GM19099 (cell line): Measurements from ENCODE around the gene AKT2.

Source experiments
- POLR2A ChIP-seq: IDR thresholded peaks from 3 replicates; pipeline ENCODE4 v1.6.1; 2011; ENCODE audit warnings: low read depth; ENCODE audit not compliant: insufficient read length; ENCODE audit errors: extremely low read depth

Gene AKT2

GRCh38 chr19:40237791-40238190, 47.4 kb downstream of the AKT2 start:
- TF ChIP-seq POLR2A: no peak

GRCh38 chr19:40236366-40236765, 48.8 kb downstream of the AKT2 start:
- no peak for TF ChIP-seq POLR2A

GRCh38 chr19:40236026-40236355, 49.2 kb downstream of the AKT2 start:
- TF ChIP-seq POLR2A: no peak

DNA sequence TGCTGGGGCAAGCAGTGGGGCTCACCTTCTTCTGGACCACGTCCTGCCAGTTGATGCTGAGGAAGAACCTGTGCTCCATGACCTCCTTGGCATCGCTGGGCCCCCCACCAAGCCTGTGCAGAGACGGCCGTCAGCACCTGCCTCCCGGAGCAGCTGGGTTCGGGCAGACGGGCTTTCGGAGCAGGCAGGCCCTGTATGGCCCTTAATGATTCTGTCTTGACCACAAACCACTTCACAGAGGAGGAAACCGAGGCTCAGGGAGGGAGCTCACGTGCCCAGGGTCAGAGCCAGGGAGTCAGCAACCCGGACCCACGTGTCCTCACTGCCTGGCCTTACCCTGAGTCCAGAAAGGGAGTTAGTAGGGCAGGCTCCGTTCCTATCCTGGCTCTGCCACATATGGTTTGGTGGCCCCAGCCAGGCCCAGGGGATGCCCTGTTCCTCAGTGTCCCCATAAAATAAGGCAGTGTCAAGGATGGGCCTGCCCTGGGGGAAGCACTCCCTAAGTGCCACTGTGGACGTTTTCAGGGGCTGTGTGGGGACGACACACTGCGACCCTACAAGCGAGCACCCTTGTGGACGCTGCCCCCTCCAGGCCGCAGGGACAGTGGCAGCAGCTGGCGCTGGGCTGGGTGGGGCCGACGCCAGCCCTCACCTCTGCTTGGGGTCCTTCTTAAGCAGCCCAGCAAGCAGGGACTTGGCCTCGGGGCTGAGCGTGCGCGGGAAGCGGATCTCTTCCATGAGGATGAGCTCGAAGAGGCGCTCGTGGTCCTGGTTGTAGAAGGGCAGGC, 49.7 kb downstream of the AKT2 start:
- TF ChIP-seq POLR2A: no peak

GRCh38 chr19:40234429-40235237, 50.5 kb downstream of the AKT2 start:
- TF ChIP-seq POLR2A: no peak

- no peak for TF ChIP-seq POLR2A
These were observed 51.2 kb downstream of the AKT2 start for GRCh38 chr19:40233811-40234389.

DNA sequence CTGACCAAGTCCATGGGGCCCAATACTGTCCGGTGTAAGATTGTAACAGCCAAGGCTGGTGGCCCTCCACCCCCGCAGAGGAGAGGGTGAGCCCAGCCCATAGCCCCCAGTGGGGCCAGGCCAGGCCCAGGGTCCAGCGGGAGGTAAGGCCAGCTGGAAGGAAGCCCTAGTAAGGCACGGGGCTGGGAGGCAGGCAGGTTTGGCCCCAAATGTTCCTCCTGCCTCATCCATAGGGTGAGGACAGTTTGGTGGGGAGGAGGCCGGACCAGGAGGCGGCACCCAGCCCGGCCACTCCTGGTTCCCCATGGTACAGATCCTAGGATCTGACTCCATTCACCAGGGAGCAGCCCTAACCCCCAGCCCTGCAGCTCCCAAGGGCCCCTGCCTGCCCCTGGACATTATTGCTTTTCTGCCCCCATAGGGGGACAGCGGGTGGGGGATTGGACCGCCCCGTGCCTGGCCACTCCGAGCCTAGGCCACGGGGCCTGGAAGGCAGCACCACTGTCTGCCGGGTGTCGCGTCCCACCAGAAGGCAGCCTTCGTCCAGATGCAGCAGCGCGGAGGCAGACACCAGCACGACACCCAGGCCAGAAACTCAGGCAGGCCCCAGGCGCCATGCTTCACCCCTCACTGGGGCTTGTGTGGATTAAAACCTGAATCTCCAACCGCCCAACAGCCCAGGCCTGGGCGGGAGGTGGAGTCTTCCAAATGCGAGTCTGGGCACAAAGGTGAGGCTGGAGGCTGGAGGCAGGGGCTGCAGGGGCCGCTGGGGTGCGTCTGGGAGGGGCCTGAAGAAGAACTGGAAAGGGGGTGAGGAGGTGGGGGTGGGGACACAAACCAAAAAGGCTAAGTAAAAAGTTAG, 52.0 kb downstream of the AKT2 start:
- TF ChIP-seq POLR2A: no peak

GRCh38 chr19:40232479-40232878, 52.7 kb downstream of the AKT2 start:
- TF ChIP-seq POLR2A: no peak

- TF ChIP-seq POLR2A: no peak
These were observed 53.4 kb downstream of the AKT2 start for GRCh38 chr19:40231544-40232424.

- TF ChIP-seq POLR2A: no peak
These were observed 54.1 kb downstream of the AKT2 start for GRCh38 chr19:40231057-40231456.

DNA sequence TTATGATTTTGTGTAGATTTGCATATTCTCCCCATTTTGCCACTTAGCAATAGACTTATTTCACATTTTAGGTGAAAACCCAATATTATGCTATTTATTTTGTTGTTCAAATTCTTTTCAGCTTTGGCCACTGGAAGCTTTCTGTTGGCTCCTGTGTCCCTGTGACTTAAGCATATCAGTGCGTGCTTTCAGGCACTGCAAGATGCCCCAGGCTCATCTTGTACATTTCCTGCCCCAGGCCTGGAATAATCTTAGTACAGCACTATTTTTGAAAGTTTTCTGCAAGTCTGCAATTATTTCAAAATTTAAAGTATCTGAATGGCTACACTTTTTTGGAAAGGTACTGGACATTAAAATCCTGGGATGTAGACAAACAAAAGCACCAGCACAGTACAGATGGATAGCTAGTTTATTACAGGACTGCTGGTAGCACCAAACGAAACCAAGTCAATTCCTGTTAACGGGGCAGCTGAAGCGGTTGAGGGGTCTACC, 55.2 kb downstream of the AKT2 start:
- TF ChIP-seq POLR2A: no peak

- no peak for TF ChIP-seq POLR2A
These were observed 55.7 kb downstream of the AKT2 start for GRCh38 chr19:40229484-40229883.

DNA sequence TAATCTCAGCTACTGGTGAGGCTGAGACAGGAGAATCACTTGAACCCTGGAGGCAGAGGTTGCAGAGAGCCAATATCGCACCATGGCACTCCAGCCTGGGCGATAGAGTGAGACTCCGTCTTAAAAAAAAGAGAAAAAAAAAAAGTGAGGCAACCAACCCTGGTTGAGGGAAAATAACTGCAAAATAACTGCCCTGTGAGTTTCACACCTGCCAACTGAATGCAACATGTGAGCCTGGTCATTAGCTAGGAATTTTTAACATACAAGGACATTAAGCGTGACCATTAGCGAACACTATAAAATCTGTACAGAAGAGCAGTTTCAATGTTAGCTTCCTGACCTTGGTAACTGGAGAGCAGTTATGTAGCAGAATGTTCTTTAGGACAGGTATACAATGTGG, 56.3 kb downstream of the AKT2 start:
- TF ChIP-seq POLR2A: no peak

GRCh38 chr19:40228346-40228745, 56.8 kb downstream of the AKT2 start:
- TF ChIP-seq POLR2A: no peak
